ENCODE data around the gene GMPR2. TPM values are rescaled to one million over a fixed set of nuclear protein-coding genes. Genes with fewer than 3 reads are reported as not detected.
A peak's percentile ranks its signal among the peaks of the same experiment; 100 is the strongest.

Gene GMPR2
- total and polyA plus RNA-seq, 2 of the 13 experiments (the other 11 are each of a cell fraction or from before 2014, with no cell fraction given), result 210 to 273 TPM

- TF ChIP-seq SNAI1 (CRISPR knock-in tag; IDR thresholded peaks at IDR 0.05; ENCODE audit: borderline replicate concordance), result 0 out of 2 replicates have a peak, but pooled peaks have one; percentile 85
- no peak for TF ChIP-seq JARID2 (CRISPR knock-in tag; IDR thresholded peaks at IDR 0.05; ENCODE audit: insufficient replicate concordance)
- peak; percentile 34 to 35; a peak in 2 of 4 replicates for TF ChIP-seq MAFK (conservative IDR thresholded peaks at IDR 0.05 in 1 of 2, IDR thresholded peaks at IDR 0.05 in 1 of 2; ENCODE audit: low read length in 2 of 2)
- no peak for TF ChIP-seq PCBP1 (IDR thresholded peaks at IDR 0.05; ENCODE audit: borderline replicate concordance, low read depth, low read length)
- TF ChIP-seq BRD4 (CRISPR knock-in tag; IDR thresholded peaks at IDR 0.05), result no peak
- peak; percentile 16; the same call in 1 of the 2 replicates for TF ChIP-seq THYN1 (CRISPR knock-in tag; IDR thresholded peaks at IDR 0.05; ENCODE audit: borderline replicate concordance, low read depth)
- TF ChIP-seq REXO4 (CRISPR knock-in tag; IDR thresholded peaks at IDR 0.05; ENCODE audit: borderline replicate concordance), result no peak; the same call in 1 of the 2 replicates
- peak; percentile 15; the same call in 1 of the 2 replicates for TF ChIP-seq STAT6 (CRISPR knock-in tag; IDR thresholded peaks at IDR 0.05; ENCODE audit: borderline replicate concordance)
- TF ChIP-seq MTF2 (CRISPR knock-in tag; IDR thresholded peaks at IDR 0.05; ENCODE audit: borderline replicate concordance), result 0 out of 2 replicates have a peak, but pooled peaks have one; percentile 9
- no peak for TF ChIP-seq ELF3 (CRISPR knock-in tag; IDR thresholded peaks at IDR 0.05)
- TF ChIP-seq NKX3-1 (CRISPR knock-in tag; IDR thresholded peaks at IDR 0.05), result no peak
- TF ChIP-seq SAFB2 (CRISPR knock-in tag; IDR thresholded peaks at IDR 0.05; ENCODE audit: borderline replicate concordance, low read depth), result no peak
- TF ChIP-seq ATF4 (CRISPR knock-in tag; IDR thresholded peaks at IDR 0.05), result no peak
- TF ChIP-seq PATZ1 (CRISPR knock-in tag; IDR thresholded peaks at IDR 0.05), result no peak
- TF ChIP-seq ZNF343 (CRISPR knock-in tag; IDR thresholded peaks at IDR 0.05), result no peak
- TF ChIP-seq ATRX (CRISPR knock-in tag; IDR thresholded peaks at IDR 0.05; ENCODE audit: borderline replicate concordance), result no peak
- no peak for TF ChIP-seq ZNF782 (CRISPR knock-in tag; IDR thresholded peaks at IDR 0.05; ENCODE audit: borderline replicate concordance)
- TF ChIP-seq ZBTB37 (CRISPR knock-in tag; IDR thresholded peaks at IDR 0.05), result 0 out of 2 replicates have a peak, but pooled peaks have one; percentile 67
- TF ChIP-seq ZNF550 (CRISPR knock-in tag; IDR thresholded peaks at IDR 0.05; ENCODE audit: borderline replicate concordance), result no peak
Observed at GRCh38 chr14:24271834-24272263, 39.1 kb downstream of the GMPR2 start (continued).
